ENCODE results near the gene RHPN2. TPM values are rescaled to one million over a fixed set of nuclear protein-coding genes. Genes with fewer than 3 reads are reported as not detected.

The RHPN2 gene
- total RNA-seq, 1 experiment from 2014 or later: 29.2 TPM

- H3K4me2 ChIP-seq (ENCODE audit: insufficient read depth, insufficient read length, low read length): no peak overlapping the region
- H3K4me1 ChIP-seq (ENCODE audit: insufficient read depth, low read length): no peaks in the 10 kb centered on the region
- no peak overlapping the region for H3K4ac ChIP-seq (ENCODE audit: low read depth, low read length)
- H2BK120ac ChIP-seq (ENCODE audit: low read depth, low read length, poor library complexity, severe bottlenecking): no peak overlapping the region
- Mint-ChIP-seq H3K27me3 (ENCODE audit: low read depth) (no peaks in the 10 kb centered on the region), H3K27ac (no peak overlapping the region), H3K4me1 (peaks cover 7 to 11% of the 10 kb centered on the region in 2 experiments; a peak in 3 of 4 replicates), H3K4me3 (no peak overlapping the region), H3K9me3 (no peaks in the 10 kb centered on the region), H3K36me3 (ENCODE audit: insufficient read depth in 1 of 3, low read depth in 3 of 3) (no peaks in the 10 kb centered on the region)
- no peak overlapping the region for H3K14ac ChIP-seq (ENCODE audit: insufficient read depth, low read length)
- no peaks in the 10 kb centered on the region for H4K20me1 ChIP-seq (ENCODE audit: control insufficient read depth, insufficient read depth, insufficient read length)
- H2BK20ac ChIP-seq (ENCODE audit: low read depth, low read length, poor library complexity, severe bottlenecking): no peak overlapping the region
- H3K9me3 ChIP-seq (ENCODE audit: control insufficient read depth, low read depth, low read length): no peaks in the 10 kb centered on the region
- H4K8ac ChIP-seq (replicated peaks; ENCODE audit: insufficient read length, low read depth, low read length): no peak overlapping the region
- H3K23me2 ChIP-seq (ENCODE audit: insufficient read length, low read depth, low read length, poor library complexity, severe bottlenecking): peaks cover under 1% of the 10 kb centered on the region
- H2BK5ac ChIP-seq (ENCODE audit: insufficient read length, low read length): no peak overlapping the region
- H3K79me2 ChIP-seq (ENCODE audit: insufficient read depth, low read length): no peaks in the 10 kb centered on the region
- TF ChIP-seq, protein P1, sequence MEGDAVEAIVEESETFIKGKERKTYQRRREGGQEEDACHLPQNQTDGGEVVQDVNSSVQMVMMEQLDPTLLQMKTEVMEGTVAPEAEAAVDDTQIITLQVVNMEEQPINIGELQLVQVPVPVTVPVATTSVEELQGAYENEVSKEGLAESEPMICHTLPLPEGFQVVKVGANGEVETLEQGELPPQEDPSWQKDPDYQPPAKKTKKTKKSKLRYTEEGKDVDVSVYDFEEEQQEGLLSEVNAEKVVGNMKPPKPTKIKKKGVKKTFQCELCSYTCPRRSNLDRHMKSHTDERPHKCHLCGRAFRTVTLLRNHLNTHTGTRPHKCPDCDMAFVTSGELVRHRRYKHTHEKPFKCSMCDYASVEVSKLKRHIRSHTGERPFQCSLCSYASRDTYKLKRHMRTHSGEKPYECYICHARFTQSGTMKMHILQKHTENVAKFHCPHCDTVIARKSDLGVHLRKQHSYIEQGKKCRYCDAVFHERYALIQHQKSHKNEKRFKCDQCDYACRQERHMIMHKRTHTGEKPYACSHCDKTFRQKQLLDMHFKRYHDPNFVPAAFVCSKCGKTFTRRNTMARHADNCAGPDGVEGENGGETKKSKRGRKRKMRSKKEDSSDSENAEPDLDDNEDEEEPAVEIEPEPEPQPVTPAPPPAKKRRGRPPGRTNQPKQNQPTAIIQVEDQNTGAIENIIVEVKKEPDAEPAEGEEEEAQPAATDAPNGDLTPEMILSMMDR (conservative IDR thresholded peaks at IDR 0.05): no peak
- H3K27me3 ChIP-seq (ENCODE audit: insufficient read depth, low read length): no peaks in the 10 kb centered on the region
- no peak overlapping the region for H3T11ph ChIP-seq (ENCODE audit: low read length)
- no peak overlapping the region for H2BK15ac ChIP-seq (ENCODE audit: low read depth, low read length)
- H3K9ac ChIP-seq (ENCODE audit: extremely low read depth, insufficient read length, low read length): no peak overlapping the region
- no CpG with 5 or more reads among the region's 2 CpGs for WGBS (ENCODE audit: extremely low coverage, insufficient read length, low lambda C conversion rate)
- no peak overlapping the region for H2AFZ ChIP-seq (ENCODE audit: low read length)
- H3K18ac ChIP-seq (ENCODE audit: insufficient read length, low read depth, low read length): no peak overlapping the region
- H4K5ac ChIP-seq (ENCODE audit: insufficient read length, low read depth, low read length): no peak overlapping the region
- H3K56ac ChIP-seq (ENCODE audit: insufficient read length, low read depth, low read length): no peak overlapping the region
- H2BK12ac ChIP-seq (ENCODE audit: insufficient read length, low read depth, low read length): no peak overlapping the region
- H3K79me1 ChIP-seq (ENCODE audit: insufficient read depth, low read depth, low read length, poor library complexity, severe bottlenecking): no peaks in the 10 kb centered on the region
- H3K23ac ChIP-seq (ENCODE audit: insufficient read length, low read depth, low read length): no peak overlapping the region
- H3K27ac ChIP-seq (ENCODE audit: insufficient read length, low read depth, low read length): no peak overlapping the region
- no peak overlapping the region for H2AK5ac ChIP-seq (ENCODE audit: insufficient read length, low read length)
- H4K91ac ChIP-seq (ENCODE audit: insufficient read length, low read depth, low read length): no peak overlapping the region
- DNase-seq: no peak
Measured at GRCh38 chr19:33075519-33075918, 10.8 kb upstream of the RHPN2 start.

Data from H9 (cell line).